Spleen (tissue), 7 donors: Measurements from ENCODE around the gene ZNF665.

Source experiments
- CTCF ChIP-seq, 11 experiments: fragments of 200-600 bp in 7 of 11; fragments of 450-650 bp in 4 of 11; sonication (generic) in 4 of 11; IDR thresholded peaks in 8 of 11; conservative IDR thresholded peaks in 3 of 11; 1 replicate in 7 of 11; 2 replicates in 4 of 11; pipeline versions ENCODE4 v1.4.0 to v1.8.0; 2016 to 2021; ENCODE audit warnings: antibody characterized with exemption in 11 of 11, inconsistent platforms in 4 of 11, mild to moderate bottlenecking in 1 of 11
- POLR2A ChIP-seq, 3 donors: fragments of 450-650 bp; IDR thresholded peaks; one replicate each; pipeline ENCODE4 v1.5.1; 2017; ENCODE audit warnings: antibody characterized with exemption in 3 of 3, mild to moderate bottlenecking in 1 of 3
- donor health status: DM: no; HTN: no; CAD: no; lungs with moderate emphysema.
- donor health status: DM: no; HTN: no; CAD: no.
- donor health status: DM: no; HTN: no; CAD: no.

- TF ChIP-seq CTCF (IDR thresholded peaks at IDR 0.05 in 8 of 11, conservative IDR thresholded peaks at IDR 0.05 in 3 of 11) (no peak), POLR2A (IDR thresholded peaks at IDR 0.05) (no peak)
Observed at GRCh38 chr19:53123400-53123799, 69.8 kb downstream of the ZNF665 start.
